NT2/D1 (cell line): ENCODE results near the gene SLC25A48.

ENCODE experiments used
- SUZ12 ChIP-seq: IDR thresholded peaks from 2 replicates; pipeline ENCODE4 v1.6.1; 2011; ENCODE audit not compliant: insufficient read length, insufficient read depth; ENCODE audit errors: extremely low read depth
- YY1 ChIP-seq: IDR thresholded peaks from 2 replicates; pipeline ENCODE4 v1.6.1; 2011; ENCODE audit not compliant: insufficient read length, insufficient read depth
- ZNF274 ChIP-seq: IDR thresholded peaks from 2 replicates; pipeline ENCODE4 v1.6.1; 2011; ENCODE audit warnings: mild to moderate bottlenecking, low read depth, low read length

DNA sequence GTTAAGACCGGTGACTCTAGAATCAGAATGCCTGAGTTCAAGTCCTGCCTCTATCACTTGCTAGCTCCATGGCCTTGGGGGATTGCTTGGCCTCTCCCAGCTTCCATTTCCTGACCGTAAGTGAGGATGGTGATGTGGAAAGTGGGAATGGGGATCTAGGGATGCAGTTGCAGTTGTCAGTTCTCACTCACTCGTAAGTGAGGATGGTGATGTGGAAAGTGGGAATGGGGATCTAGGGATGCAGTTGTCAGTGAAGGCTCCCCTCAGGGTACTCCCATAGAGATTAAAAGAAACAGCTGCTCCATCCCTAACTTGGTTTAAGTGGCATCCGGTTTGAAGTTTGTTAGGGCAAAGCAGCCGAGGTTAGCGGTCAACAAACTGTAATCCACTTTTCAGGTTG, 64.2 kb downstream of the SLC25A48 start:
- no peak for TF ChIP-seq ZNF274
- TF ChIP-seq YY1 = no peak
- TF ChIP-seq SUZ12 = no peak
